HepG2 (cell line): ENCODE results near the gene VAMP5. TPM values are rescaled to one million over a fixed set of nuclear protein-coding genes. Genes with fewer than 3 reads are reported as not detected.

Source experiments
- AHR ChIP-seq: IDR thresholded peaks from 2 replicates; pipeline ENCODE4 v1.6.1; 2018; ENCODE audit warnings: missing genetic modification reagents, missing compliant biosample characterization
- ARNTL ChIP-seq: sonication (generic); formaldehyde crosslinking; IDR thresholded peaks from 2 replicates; pipeline ENCODE4 v1.4.0; 2020; ENCODE audit warnings: mild to moderate bottlenecking, missing genetic modification reagents
- BCL6 ChIP-seq: IDR thresholded peaks from 2 replicates; pipeline ENCODE4 v1.6.1; 2016; ENCODE audit warnings: missing genetic modification reagents, missing compliant biosample characterization
- BRD4 ChIP-seq: sonication (generic); formaldehyde crosslinking; IDR thresholded peaks from 2 replicates; pipeline ENCODE4 v1.4.0; 2020; ENCODE audit warnings: missing genetic modification reagents
- CCDC6 ChIP-seq: sonication (generic); formaldehyde crosslinking; IDR thresholded peaks from 2 replicates; pipeline ENCODE4 v1.8.1; 2022; ENCODE audit warnings: mild to moderate bottlenecking, missing genetic modification reagents, moderate library complexity
- DBP ChIP-seq: sonication (generic); formaldehyde crosslinking; IDR thresholded peaks from 2 replicates; pipeline ENCODE4 v1.4.0; 2020; ENCODE audit warnings: missing genetic modification reagents; ENCODE audit errors: not compliant biosample characterization
- ERF ChIP-seq: IDR thresholded peaks from 2 replicates; pipeline ENCODE4 v1.6.1; 2018; ENCODE audit warnings: missing biosample characterization, missing genetic modification reagents
- KDM3A ChIP-seq: IDR thresholded peaks from 2 replicates; pipeline ENCODE4 v1.6.1; 2018; ENCODE audit warnings: low read depth, missing compliant biosample characterization
- KLF15 ChIP-seq: sonication (generic); formaldehyde crosslinking; IDR thresholded peaks from 2 replicates; pipeline ENCODE4 v1.8.1; 2023; ENCODE audit warnings: borderline replicate concordance, mild to moderate bottlenecking, inconsistent platforms, missing genetic modification reagents, mixed read lengths
- MIER3 ChIP-seq: IDR thresholded peaks from 2 replicates; pipeline ENCODE4 v1.6.1; 2016; ENCODE audit warnings: missing compliant biosample characterization, borderline replicate concordance
- PHF5A ChIP-seq: IDR thresholded peaks from one replicate; pipeline ENCODE4 v1.6.1; 2018; ENCODE audit warnings: low read depth, missing genetic modification reagents; ENCODE audit not compliant: unreplicated experiment
- PHF8 ChIP-seq: sonication (generic); formaldehyde crosslinking; IDR thresholded peaks from 2 replicates; pipeline ENCODE4 v1.5.0; 2020; ENCODE audit warnings: missing genetic modification reagents
- TOE1 ChIP-seq: sonication (generic); formaldehyde crosslinking; IDR thresholded peaks from 2 replicates; pipeline ENCODE4 v1.4.0; 2020; ENCODE audit warnings: mild to moderate bottlenecking, missing genetic modification reagents
- ZFP37 ChIP-seq: sonication (generic); formaldehyde crosslinking; IDR thresholded peaks from 2 replicates; pipeline ENCODE4 v1.4.0; 2020; ENCODE audit warnings: missing genetic modification reagents, borderline replicate concordance
- ZNF224 ChIP-seq: sonication (generic); formaldehyde crosslinking; IDR thresholded peaks from 2 replicates; pipeline ENCODE4 v1.5.0; 2020; ENCODE audit warnings: mild to moderate bottlenecking, missing genetic modification reagents
- polyA plus RNA-seq, 8 experiments: library from polyadenylated mRNA; depleted of rRNA in 3 of 8; stranded (reverse) in 7 of 8; unstranded in 1 of 8; fragments of >200 nt; fragmentation: Illumina TruSeq in 4 of 8; extraction: Trizol in 4 of 8; gene quantifications; 2 replicates each; pipeline versions ENCODE4 v1.2.1 to v1.2.3, GENCODE V29; 2011 to 2016; ENCODE audit warnings: low read depth in 4 of 8, missing spikeins in 1 of 8, mixed read lengths in 1 of 8; ENCODE audit not compliant: insufficient read depth in 1 of 8
- total RNA-seq, 5 experiments: library from RNA; depleted of rRNA; stranded (reverse); fragments of >200 nt; fragmentation: Illumina TruSeq; extraction: Trizol; gene quantifications; 2 replicates each; pipeline ENCODE4 v1.2.3, GENCODE V29; 2016; ENCODE audit warnings: low read depth in 1 of 5
- TF ChIP-seq, protein P1 (sequence below): sonication (generic); formaldehyde crosslinking; IDR thresholded peaks from 2 replicates; pipeline ENCODE4 v1.8.1; 2023; ENCODE audit warnings: mild to moderate bottlenecking, inconsistent platforms, moderate library complexity, missing genetic modification reagents, borderline replicate concordance
- TF ChIP-seq, protein P2 (sequence below): sonication (generic); formaldehyde crosslinking; IDR thresholded peaks from 2 replicates; pipeline ENCODE4 v1.8.0; 2022; ENCODE audit warnings: mild to moderate bottlenecking, missing genetic modification reagents, borderline replicate concordance
- TF ChIP-seq, protein P3 (sequence below): sonication (generic); formaldehyde crosslinking; IDR thresholded peaks from 2 replicates; pipeline ENCODE4 v1.4.0; 2020; ENCODE audit warnings: missing genetic modification reagents, mild to moderate bottlenecking, borderline replicate concordance
- TF ChIP-seq, protein P4 (sequence below): IDR thresholded peaks from 2 replicates; pipeline ENCODE4 v1.4.0; 2020; ENCODE audit warnings: mild to moderate bottlenecking, missing genetic modification reagents

Gene VAMP5
- total and polyA plus RNA-seq, 2 of the 13 experiments (the other 11 are each of a cell fraction or from before 2014, with no cell fraction given): 7.2 to 56.7 TPM

DNA sequence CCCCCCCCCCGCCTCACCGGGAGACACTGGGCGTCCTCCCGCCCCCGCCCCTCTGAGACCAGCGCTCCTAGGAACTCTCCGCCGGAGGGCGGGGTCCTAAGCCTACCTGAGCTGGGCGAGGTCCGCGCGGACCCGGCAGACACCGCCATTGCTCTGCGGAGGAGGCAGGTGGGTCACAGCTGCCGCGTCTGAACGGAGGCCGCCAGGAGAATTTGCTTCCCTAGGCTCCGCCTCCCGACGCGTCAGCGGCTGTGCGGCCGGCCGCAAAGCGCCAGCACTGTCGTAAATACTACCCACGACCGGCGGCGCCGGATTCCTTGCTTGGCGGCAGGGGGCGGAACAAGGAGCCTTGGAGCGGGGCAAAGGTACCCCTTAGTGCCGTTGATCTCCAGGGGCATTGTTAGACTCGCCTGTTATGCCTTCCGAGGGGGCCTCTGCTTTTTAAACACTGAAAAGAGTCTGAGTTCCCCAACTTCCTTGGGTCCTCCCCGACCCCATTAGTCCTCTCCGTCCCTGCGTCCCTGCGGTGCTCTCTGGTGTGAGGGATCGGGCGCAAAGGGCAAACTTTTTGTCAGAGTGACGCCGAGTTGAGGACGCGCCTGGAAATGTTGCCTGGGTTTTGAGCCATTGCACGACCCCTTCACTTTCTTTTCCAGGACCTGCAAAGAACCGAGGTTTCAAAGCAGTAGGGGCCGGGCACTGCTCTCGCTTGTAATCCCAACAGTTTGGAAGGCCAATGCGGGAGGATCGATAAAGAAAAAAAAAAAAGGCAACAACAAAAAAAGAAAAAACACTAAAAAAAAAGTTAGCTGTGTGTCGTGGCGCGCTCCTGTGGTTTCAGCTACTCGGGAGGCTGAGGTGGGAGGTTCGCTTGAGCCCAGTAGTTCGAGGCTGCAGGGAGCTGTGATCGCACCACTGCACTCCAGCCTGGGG lies 22.7 kb upstream of the VAMP5 start, which contains the start of gene GGCX (continued):
- TF ChIP-seq DBP (CRISPR knock-in tag) (no peak), KLF15 (peak; percentile 93; the same call in 1 of the 2 replicates), BCL6 (CRISPR knock-in tag) (peak; percentile 54; the same call in 1 of the 2 replicates), ZNF224 (CRISPR knock-in tag) (peak; percentile 80; the same call in 1 of the 2 replicates), BRD4 (CRISPR knock-in tag) (peak; percentile 13; the same call in 1 of the 2 replicates), ERF (CRISPR knock-in tag) (peak; percentile 94), CCDC6 (CRISPR knock-in tag) (peak; percentile 90), PHF8 (peak; percentile 87), KDM3A (peak; percentile 60; the same call in 1 of the 2 replicates), ARNTL (peak; percentile 74; the same call in 1 of the 2 replicates), PHF5A (CRISPR knock-in tag) (peak; percentile 65), ZFP37 (CRISPR knock-in tag) (0 out of 2 replicates have a peak, but pooled peaks have one; percentile 40), TOE1 (CRISPR knock-in tag) (0 out of 2 replicates have a peak, but pooled peaks have one; percentile 39), MIER3 (CRISPR knock-in tag) (0 out of 2 replicates have a peak, but pooled peaks have one; percentile 50), AHR (CRISPR knock-in tag) (peak; percentile 58; the same call in 1 of the 2 replicates)
- TF ChIP-seq, protein P1, sequence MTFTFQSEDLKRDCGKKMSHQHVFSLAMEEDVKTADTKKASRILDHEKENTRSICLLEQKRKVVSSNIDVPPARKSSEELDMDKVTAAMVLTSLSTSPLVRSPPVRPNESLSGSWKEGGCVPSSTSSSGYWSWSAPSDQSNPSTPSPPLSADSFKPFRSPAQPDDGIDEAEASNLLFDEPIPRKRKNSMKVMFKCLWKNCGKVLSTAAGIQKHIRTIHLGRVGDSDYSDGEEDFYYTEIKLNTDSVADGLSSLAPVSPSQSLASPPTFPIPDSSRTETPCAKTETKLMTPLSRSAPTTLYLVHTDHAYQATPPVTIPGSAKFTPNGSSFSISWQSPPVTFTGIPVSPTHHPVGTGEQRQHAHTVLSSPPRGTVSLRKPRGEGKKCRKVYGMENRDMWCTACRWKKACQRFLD (CRISPR knock-in tag): peak; percentile 86
- TF ChIP-seq, protein P2, sequence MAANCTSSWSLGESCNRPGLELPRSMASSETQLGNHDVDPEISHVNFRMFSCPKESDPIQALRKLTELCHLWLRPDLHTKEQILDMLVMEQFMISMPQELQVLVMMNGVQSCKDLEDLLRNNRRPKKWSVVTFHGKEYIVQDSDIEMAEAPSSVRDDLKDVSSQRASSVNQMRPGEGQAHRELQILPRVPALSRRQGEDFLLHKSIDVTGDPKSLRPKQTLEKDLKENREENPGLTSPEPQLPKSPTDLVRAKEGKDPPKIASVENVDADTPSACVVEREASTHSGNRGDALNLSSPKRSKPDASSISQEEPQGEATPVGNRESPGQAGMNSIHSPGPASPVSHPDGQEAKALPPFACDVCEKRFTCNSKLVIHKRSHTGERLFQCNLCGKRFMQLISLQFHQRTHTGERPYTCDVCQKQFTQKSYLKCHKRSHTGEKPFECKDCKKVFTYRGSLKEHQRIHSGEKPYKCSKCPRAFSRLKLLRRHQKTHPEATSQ (CRISPR knock-in tag): no peak; the same call in 1 of the 2 replicates
- TF ChIP-seq, protein P3, sequence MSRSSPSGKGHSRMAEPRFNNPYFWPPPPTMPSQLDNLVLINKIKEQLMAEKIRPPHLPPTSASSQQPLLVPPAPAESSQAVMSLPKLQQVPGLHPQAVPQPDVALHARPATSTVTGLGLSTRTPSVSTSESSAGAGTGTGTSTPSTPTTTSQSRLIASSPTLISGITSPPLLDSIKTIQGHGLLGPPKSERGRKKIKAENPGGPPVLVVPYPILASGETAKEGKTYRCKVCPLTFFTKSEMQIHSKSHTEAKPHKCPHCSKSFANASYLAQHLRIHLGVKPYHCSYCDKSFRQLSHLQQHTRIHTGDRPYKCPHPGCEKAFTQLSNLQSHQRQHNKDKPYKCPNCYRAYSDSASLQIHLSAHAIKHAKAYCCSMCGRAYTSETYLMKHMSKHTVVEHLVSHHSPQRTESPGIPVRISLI (CRISPR knock-in tag): peak; percentile 88
- TF ChIP-seq, protein P4, sequence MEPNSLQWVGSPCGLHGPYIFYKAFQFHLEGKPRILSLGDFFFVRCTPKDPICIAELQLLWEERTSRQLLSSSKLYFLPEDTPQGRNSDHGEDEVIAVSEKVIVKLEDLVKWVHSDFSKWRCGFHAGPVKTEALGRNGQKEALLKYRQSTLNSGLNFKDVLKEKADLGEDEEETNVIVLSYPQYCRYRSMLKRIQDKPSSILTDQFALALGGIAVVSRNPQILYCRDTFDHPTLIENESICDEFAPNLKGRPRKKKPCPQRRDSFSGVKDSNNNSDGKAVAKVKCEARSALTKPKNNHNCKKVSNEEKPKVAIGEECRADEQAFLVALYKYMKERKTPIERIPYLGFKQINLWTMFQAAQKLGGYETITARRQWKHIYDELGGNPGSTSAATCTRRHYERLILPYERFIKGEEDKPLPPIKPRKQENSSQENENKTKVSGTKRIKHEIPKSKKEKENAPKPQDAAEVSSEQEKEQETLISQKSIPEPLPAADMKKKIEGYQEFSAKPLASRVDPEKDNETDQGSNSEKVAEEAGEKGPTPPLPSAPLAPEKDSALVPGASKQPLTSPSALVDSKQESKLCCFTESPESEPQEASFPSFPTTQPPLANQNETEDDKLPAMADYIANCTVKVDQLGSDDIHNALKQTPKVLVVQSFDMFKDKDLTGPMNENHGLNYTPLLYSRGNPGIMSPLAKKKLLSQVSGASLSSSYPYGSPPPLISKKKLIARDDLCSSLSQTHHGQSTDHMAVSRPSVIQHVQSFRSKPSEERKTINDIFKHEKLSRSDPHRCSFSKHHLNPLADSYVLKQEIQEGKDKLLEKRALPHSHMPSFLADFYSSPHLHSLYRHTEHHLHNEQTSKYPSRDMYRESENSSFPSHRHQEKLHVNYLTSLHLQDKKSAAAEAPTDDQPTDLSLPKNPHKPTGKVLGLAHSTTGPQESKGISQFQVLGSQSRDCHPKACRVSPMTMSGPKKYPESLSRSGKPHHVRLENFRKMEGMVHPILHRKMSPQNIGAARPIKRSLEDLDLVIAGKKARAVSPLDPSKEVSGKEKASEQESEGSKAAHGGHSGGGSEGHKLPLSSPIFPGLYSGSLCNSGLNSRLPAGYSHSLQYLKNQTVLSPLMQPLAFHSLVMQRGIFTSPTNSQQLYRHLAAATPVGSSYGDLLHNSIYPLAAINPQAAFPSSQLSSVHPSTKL: peak; percentile 68; the same call in 1 of the 2 replicates
